PC-3 (cell line): ENCODE results near the gene EME2. TPM values are rescaled to one million over a fixed set of nuclear protein-coding genes. Genes with fewer than 3 reads are reported as not detected.

Experiments
- ATAC-seq: fragments of 200-7000 bp; cut with Tn5 transposase; 2 replicates; pipeline ENCODE4 v1.9.1; 2020; ENCODE audit warnings: mild to moderate bottlenecking, moderate library complexity
- BruUV-seq: library from RNA; stranded (reverse); fragments of 400-500 nt; replicated peaks from 2 replicates; lab custom pipeline; 2021; lab: Mats Ljungman, UMichigan
- CTCF ChIA-PET: fragments of 300-600 bp; sonication (Branson Sonifier 250); formaldehyde crosslinking; loops from one replicate; lab custom pipeline; 2022; ENCODE audit warnings: antibody characterized with exemption; lab: Charles Lee
- POLR2A ChIA-PET: fragments of 300-600 bp; sonication (Branson Sonifier 250); formaldehyde crosslinking; loops from one replicate; lab custom pipeline; 2022; ENCODE audit warnings: antibody characterized with exemption; ENCODE audit not compliant: unreplicated experiment; lab: Charles Lee
- DNase-seq: peaks from one replicate; pipeline ENCODE4 v3.0.0-alpha.2; 2015
- H2AFZ ChIP-seq: fragments of 300-600 bp; sonication (generic); 2 replicates; pipeline ENCODE4 v1.6.0; 2016; ENCODE audit warnings: antibody characterized with exemption, low read length
- H3F3A ChIP-seq: fragments of 300-600 bp; sonication (generic); one replicate; pipeline ENCODE4 v1.6.0; 2017; ENCODE audit warnings: antibody characterized with exemption, low read length, control low read depth, mild to moderate bottlenecking; ENCODE audit not compliant: unreplicated experiment
- H3K27ac ChIP-seq: fragments of 300-600 bp; sonication (generic); 2 replicates; pipeline ENCODE4 v1.5.1; 2016; ENCODE audit warnings: mild to moderate bottlenecking, low read length
- H3K27me3 ChIP-seq: fragments of 300-600 bp; sonication (generic); 2 replicates; pipeline ENCODE4 v1.6.1; 2016; ENCODE audit warnings: low read length, mixed read lengths
- H3K36me3 ChIP-seq: fragments of 300-600 bp; sonication (generic); 2 replicates; pipeline ENCODE4 v1.6.1; 2016; ENCODE audit warnings: low read depth, mixed run types, low read length, mixed read lengths
- H3K4me1 ChIP-seq: fragments of 300-600 bp; sonication (generic); 2 replicates; pipeline ENCODE4 v1.5.1; 2016; ENCODE audit warnings: low read length; ENCODE audit not compliant: insufficient read depth
- H3K4me2 ChIP-seq: fragments of 300-600 bp; sonication (generic); 2 replicates; pipeline ENCODE4 v1.6.0; 2016; ENCODE audit warnings: low read length
- H3K4me3 ChIP-seq: fragments of 300-600 bp; sonication (generic); 2 replicates; pipeline ENCODE4 v1.5.1; 2016; ENCODE audit warnings: mild to moderate bottlenecking, low read length, mixed read lengths
- H3K79me2 ChIP-seq: fragments of 300-600 bp; sonication (generic); 2 replicates; pipeline ENCODE4 v1.6.1; 2017; ENCODE audit warnings: low read length, mixed read lengths
- H3K9ac ChIP-seq: fragments of 300-600 bp; sonication (generic); 2 replicates; pipeline ENCODE4 v1.6.0; 2016; ENCODE audit warnings: mild to moderate bottlenecking, low read length
- H3K9me2 ChIP-seq: fragments of 300-600 bp; sonication (generic); replicated peaks from 2 replicates; pipeline ENCODE4 v1.6.1; 2016; ENCODE audit warnings: mixed run types, low read length, mixed read lengths
- H3K9me3 ChIP-seq: fragments of 300-600 bp; sonication (generic); 2 replicates; pipeline ENCODE4 v1.6.1; 2016; ENCODE audit warnings: low read length, mixed read lengths
- H4K20me1 ChIP-seq: fragments of 300-600 bp; sonication (generic); 2 replicates; pipeline ENCODE4 v1.6.1; 2016; ENCODE audit warnings: low read length, mixed read lengths
- EZH2 ChIP-seq: fragments of 300-600 bp; sonication (generic); IDR thresholded peaks from one replicate; pipeline ENCODE4 v1.6.1; 2017; ENCODE audit warnings: antibody characterized with exemption, mild to moderate bottlenecking, low read length; ENCODE audit not compliant: unreplicated experiment
- EZH2phosphoT487 ChIP-seq: fragments of 300-600 bp; sonication (generic); IDR thresholded peaks from 2 replicates; pipeline ENCODE4 v1.6.1; 2018; ENCODE audit warnings: mild to moderate bottlenecking, antibody characterized with exemption, low read length, borderline replicate concordance
- intact Hi-C: fragments of 100-400 bp; cut with micrococcal nuclease; formaldehyde crosslinking; loops from 2 replicates; pipeline ENCODE4 v1.9.0; 2023
- total RNA-seq: library from RNA; depleted of rRNA; stranded (reverse); fragments of >200 nt; gene quantifications from 2 replicates; pipeline ENCODE4 v1.2.3, GENCODE V29; 2014
- TF ChIP-seq, protein P1 (sequence below): fragments of 300-600 bp; sonication (generic); conservative IDR thresholded peaks from 2 replicates; pipeline ENCODE4 v1.5.1; 2017; ENCODE audit warnings: antibody characterized with exemption, low read depth, mild to moderate bottlenecking, low read length

Gene EME2
- total RNA-seq, 1 experiment from 2014 or later, result 12.5 TPM

DNA sequence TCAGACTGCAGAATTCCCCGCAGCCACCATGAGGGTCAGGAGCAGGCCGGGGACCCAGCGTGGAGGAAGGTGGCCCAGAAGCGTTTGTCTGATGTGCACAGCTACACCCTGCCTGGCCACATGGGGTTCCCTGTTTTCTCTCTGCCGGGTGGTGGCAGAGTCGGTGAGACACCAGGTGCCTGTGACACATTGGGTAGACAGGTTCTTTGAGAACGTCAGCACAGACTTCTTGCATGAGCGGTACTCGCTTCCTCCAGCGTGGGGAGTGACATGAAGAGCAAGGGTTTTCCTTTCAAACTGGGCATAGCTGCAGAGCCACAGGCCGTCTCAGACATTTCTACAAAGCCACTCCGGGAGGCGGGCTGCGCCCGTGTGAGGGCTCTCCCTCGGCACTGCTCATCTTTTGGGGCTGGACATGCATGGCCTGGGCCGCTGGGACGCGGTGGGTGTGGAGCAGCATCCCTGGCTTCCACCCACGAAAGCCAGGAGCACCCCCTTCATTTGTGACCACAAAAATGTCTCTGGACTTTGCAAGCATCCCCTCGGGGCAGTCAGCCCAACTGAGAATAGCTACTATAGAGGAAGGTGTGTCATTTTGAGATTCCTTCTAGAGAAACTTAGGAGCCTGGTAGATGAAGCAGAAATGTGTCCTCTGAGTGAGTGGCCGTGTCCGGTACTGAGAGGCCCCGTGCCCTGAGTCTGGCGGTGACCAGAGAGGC, 27.3 kb upstream of the EME2 start:
- H3K79me2 ChIP-seq, result no peaks in the 10 kb centered on the region
- ATAC-seq (peak; percentile 53), DNase-seq (peak; percentile 36)
- TF ChIP-seq EZH2phosphoT487 (no peak), EZH2 (no peak)
- TF ChIP-seq, protein P1, sequence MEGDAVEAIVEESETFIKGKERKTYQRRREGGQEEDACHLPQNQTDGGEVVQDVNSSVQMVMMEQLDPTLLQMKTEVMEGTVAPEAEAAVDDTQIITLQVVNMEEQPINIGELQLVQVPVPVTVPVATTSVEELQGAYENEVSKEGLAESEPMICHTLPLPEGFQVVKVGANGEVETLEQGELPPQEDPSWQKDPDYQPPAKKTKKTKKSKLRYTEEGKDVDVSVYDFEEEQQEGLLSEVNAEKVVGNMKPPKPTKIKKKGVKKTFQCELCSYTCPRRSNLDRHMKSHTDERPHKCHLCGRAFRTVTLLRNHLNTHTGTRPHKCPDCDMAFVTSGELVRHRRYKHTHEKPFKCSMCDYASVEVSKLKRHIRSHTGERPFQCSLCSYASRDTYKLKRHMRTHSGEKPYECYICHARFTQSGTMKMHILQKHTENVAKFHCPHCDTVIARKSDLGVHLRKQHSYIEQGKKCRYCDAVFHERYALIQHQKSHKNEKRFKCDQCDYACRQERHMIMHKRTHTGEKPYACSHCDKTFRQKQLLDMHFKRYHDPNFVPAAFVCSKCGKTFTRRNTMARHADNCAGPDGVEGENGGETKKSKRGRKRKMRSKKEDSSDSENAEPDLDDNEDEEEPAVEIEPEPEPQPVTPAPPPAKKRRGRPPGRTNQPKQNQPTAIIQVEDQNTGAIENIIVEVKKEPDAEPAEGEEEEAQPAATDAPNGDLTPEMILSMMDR, result no peak
- no peaks in the 10 kb centered on the region for H4K20me1 ChIP-seq
- H3K9me2 ChIP-seq, result no peaks in the 10 kb centered on the region
- no TSS peak for BruUV-seq
- intact Hi-C loops, result no loop called here
- H3K4me2 ChIP-seq, result no peak overlapping the region
- ChIA-PET CTCF (no interaction called here), POLR2A (no interaction called here)
- no peaks in the 10 kb centered on the region for H3K36me3 ChIP-seq
- no peaks in the 10 kb centered on the region for H3F3A ChIP-seq
- H3K9me3 ChIP-seq, result no peaks in the 10 kb centered on the region
- no peaks in the 10 kb centered on the region for H3K27me3 ChIP-seq
- H3K4me3 ChIP-seq, result no peak overlapping the region
- H2AFZ ChIP-seq, result no peak overlapping the region
- H3K4me1 ChIP-seq, result no peaks in the 10 kb centered on the region
- 0 out of 2 replicates have a peak overlapping the region, but pooled peaks have one; percentile 5 for H3K27ac ChIP-seq
- no peak overlapping the region for H3K9ac ChIP-seq

DNA sequence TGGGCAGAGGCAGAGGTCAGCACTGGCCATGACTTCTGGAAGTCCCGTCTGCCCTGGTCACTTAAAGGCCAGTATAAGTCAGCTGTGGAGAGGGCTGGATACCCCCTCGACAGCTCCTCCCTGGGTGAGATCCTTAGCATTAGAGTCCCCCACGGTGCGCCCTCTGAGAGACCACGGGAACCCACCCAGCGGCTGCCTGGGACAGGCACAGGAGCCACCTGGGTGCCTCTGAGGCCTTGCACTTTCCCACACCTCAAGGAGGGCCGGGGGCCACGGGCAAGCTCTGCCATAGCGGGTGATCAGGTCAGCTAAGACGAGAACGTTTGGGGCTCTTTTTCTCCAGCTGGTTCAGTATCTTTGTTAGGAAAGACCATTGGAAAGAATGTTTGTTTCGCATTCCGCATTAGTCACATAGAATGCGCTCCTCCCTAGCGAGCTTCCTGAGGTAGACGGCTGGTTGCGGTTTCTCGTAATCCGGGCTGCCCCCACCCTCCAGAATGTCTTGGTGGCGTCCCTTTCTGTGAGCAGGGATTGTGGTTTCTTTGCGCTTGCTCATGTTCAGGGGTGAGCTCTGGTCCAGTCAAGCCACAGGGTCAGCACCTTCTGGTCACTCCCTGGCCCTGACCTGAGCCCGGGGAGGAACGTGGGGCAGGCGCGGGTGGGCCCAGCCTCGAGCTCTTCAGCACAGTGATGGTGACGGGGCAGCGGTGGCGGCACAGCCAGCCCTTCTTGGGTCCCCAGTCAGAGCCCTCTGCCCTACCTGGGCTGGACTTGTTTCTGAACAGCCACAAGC, 26.5 kb upstream of the EME2 start:
- intact Hi-C loops, result no loop called here
- no peaks in the 10 kb centered on the region for H3K27me3 ChIP-seq
- H3K4me3 ChIP-seq, result no peak overlapping the region
- no peaks in the 10 kb centered on the region for H4K20me1 ChIP-seq
- peak; percentile 4 for DNase-seq
- ATAC-seq, result no peak
- CTCF ChIA-PET, result no interaction called here
- TF ChIP-seq EZH2 (no peak), EZH2phosphoT487 (no peak)
- TF ChIP-seq, protein P1, result no peak
- no peak overlapping the region for H2AFZ ChIP-seq
- no peaks in the 10 kb centered on the region for H3K36me3 ChIP-seq
- no peak overlapping the region for H3K4me2 ChIP-seq
- no peaks in the 10 kb centered on the region for H3K9me2 ChIP-seq
- H3K9ac ChIP-seq, result no peak overlapping the region
- BruUV-seq, result TSS peak; percentile 20
- H3K27ac ChIP-seq, result 0 out of 2 replicates have a peak overlapping the region, but pooled peaks have one; percentile 5
- no peaks in the 10 kb centered on the region for H3F3A ChIP-seq
- H3K9me3 ChIP-seq, result no peaks in the 10 kb centered on the region
- H3K79me2 ChIP-seq, result no peaks in the 10 kb centered on the region
- POLR2A ChIA-PET, result interaction anchor here (0.7 kb wide), 1 partner anchor 25 kb away, joined by 3 read pairs; no protein-coding TSS in a partner anchor
- H3K4me1 ChIP-seq, result no peaks in the 10 kb centered on the region
